Subcutaneous abdominal adipose tissue (tissue), 5 donors: Measurements from ENCODE around the gene CRYBA1.
A peak's percentile ranks its signal among the peaks of the same experiment; 100 is the strongest.

Source experiments
- H3K27ac ChIP-seq: one replicate; pipeline ENCODE4 v1.7.0; 2013; ENCODE audit warnings: low read depth, mild to moderate bottlenecking, inconsistent platforms, low read length, moderate library complexity
- H3K27me3 ChIP-seq, 5 donors: one replicate each; pipeline ENCODE4 v1.7.0; 2013; ENCODE audit warnings: low read length in 5 of 5, inconsistent platforms in 1 of 5; ENCODE audit not compliant: control insufficient read depth in 5 of 5, insufficient read depth in 4 of 5
- H3K36me3 ChIP-seq, 5 donors: one replicate each; pipeline ENCODE4 v1.7.0; 2013; ENCODE audit warnings: low read length in 5 of 5; ENCODE audit not compliant: control insufficient read depth in 5 of 5, insufficient read depth in 5 of 5
- H3K4me1 ChIP-seq, 5 donors: one replicate each; pipeline ENCODE4 v1.7.0; 2013; ENCODE audit warnings: low read length in 5 of 5, mild to moderate bottlenecking in 3 of 5, moderate library complexity in 1 of 5; ENCODE audit not compliant: control insufficient read depth in 5 of 5, insufficient read depth in 5 of 5
- H3K4me3 ChIP-seq, 5 donors: one replicate each; pipeline ENCODE4 v1.7.0; 2013; ENCODE audit warnings: low read length in 5 of 5, low read depth in 1 of 5
- H3K9ac ChIP-seq, 5 donors: one replicate each; pipeline ENCODE4 v1.7.0; 2013; ENCODE audit warnings: low read length in 5 of 5, mild to moderate bottlenecking in 4 of 5, moderate library complexity in 3 of 5
- H3K9me3 ChIP-seq, 5 donors: one replicate each; pipeline ENCODE4 v1.7.0; 2013; ENCODE audit warnings: low read length in 5 of 5; ENCODE audit not compliant: control insufficient read depth in 5 of 5
- donor health status: healthy.
- donor health status: healthy.
- donor health status: healthy.
- donor health status: healthy.
- donor health status: healthy.

The CRYBA1 gene

DNA sequence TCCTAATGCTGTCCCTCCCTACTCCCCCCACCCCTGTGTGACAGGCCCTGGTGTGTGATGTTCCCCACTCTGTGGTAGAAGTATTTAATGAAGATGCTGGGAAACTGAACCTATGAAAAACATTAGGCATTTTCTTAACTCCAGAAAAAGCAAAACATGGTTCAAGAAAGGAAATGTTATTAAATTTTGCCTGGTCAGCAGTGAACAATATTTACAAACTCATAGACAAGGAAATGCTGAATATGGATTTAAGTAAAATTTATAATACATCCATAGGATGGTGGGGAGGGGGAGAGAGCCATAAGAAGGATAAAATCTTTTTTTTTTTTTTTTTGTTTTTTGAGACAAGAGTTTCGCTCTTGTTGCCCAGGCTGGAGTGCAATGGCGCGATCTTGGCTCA, 10.8 kb upstream of the CRYBA1 start:
- Histone ChIP-seq H3K4me1 (peaks cover 3 to 20% (median 14%) of the 10 kb centered on the region in 5 donors), H3K9me3 (no peaks in the 10 kb centered on the region), H3K9ac (no peak overlapping the region), H3K36me3 (no peaks in the 10 kb centered on the region), H3K4me3 (no peak overlapping the region), H3K27ac (no peak overlapping the region), H3K27me3 (no peaks in the 10 kb centered on the region)

DNA sequence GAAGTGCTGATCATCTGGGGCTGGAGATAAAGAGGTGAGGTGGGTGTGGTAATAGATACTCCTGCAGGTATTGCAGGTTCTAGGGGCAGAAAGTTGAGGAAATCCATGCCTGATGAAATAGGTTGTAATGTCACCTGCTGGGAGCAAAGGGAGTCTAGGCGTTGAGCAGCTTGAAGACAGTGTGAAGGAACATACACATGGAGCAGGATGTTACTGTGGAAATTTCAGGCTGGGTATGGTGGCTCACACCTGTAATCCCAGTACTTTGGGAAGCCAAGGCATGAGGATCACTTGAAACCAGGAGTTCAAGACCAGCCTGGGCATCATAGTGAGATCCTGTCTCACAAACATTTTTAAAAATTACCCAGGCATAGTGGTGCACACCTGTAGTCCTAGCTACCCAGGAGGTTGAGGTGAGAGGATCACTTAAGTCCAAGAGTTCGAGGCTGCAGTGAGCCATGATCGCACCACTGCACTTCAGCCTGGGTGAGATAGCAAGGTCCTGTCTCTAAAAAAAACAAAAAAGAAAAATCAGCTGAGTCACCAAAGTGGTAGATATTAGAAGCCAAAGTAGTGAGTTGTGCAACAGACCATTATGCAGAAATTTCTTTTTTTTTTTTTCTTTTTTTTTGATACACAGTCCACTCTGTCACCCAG, 9.1 kb upstream of the CRYBA1 start:
- no peak overlapping the region for H3K4me3 ChIP-seq
- H3K4me1 ChIP-seq: peaks cover 3 to 24% (median 14%) of the 10 kb centered on the region in 5 donors
- no peak overlapping the region for H3K9ac ChIP-seq
- H3K27ac ChIP-seq: peak overlapping the region; percentile 50
- H3K27me3 ChIP-seq: no peaks in the 10 kb centered on the region
- no peaks in the 10 kb centered on the region for H3K36me3 ChIP-seq
- H3K9me3 ChIP-seq: no peaks in the 10 kb centered on the region

DNA sequence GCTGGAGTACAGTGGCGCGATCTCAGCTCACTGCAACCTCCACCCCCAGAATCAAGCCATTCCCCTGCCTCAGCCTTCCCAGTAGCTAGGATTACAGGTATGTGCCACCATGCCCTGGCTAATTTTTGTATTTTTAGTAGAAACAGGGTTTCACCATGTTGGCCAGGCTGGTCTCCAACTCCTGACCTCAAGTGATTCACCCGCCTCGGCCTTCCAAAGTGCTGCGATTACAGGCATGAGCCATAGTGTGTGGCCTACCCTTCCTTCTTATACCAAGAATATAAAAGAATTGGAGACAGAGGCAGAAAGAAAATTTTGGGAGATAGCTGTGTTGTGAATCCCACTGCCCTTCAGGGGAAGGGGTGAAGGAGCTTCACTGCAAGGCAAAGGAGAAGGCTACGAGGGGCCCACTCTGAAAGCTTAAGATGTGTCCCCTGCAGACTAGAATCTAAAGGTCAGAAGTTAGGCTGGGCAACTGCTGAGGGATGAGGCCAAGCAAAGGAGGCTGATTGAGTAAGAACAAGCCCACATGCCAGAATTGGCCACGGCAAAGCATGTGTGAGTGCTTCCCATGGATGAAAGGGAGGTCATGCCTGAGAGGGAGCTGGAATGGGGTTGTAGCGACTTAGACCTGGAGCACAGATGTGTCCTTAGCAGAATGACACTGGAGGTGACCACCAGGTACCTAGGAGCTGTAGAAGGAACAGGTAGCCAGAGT, 8.4 kb upstream of the CRYBA1 start:
- no peak overlapping the region for H3K9ac ChIP-seq
- H3K36me3 ChIP-seq: no peaks in the 10 kb centered on the region
- H3K27me3 ChIP-seq: no peaks in the 10 kb centered on the region
- H3K4me1 ChIP-seq: peaks cover 3 to 24% (median 14%) of the 10 kb centered on the region in 5 donors
- peak overlapping the region; percentile 50 for H3K27ac ChIP-seq
- no peak overlapping the region for H3K4me3 ChIP-seq
- no peaks in the 10 kb centered on the region for H3K9me3 ChIP-seq

DNA sequence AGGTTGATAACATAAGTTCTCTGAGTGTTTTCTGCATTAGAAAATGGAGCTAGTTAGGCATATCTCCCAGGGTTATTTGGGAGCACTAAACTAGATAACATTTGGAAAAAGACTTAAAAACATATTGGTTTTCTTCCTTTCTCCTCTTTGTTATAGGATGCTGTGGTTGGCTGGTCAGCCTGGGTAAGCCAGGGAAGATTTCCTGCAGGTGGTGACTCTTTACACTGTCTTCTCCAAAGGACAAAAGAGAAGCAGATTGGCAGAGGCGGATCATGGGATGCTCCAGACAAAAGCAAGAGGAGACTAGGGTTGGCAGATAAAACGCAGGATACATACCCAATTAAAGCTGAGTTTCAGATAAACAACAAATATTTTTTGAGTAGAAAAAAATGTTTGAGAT, 6.2 kb upstream of the CRYBA1 start:
- Histone ChIP-seq H3K27me3 (no peaks in the 10 kb centered on the region), H3K9ac (no peak overlapping the region), H3K9me3 (no peaks in the 10 kb centered on the region), H3K4me1 (peaks cover 3 to 24% (median 14%) of the 10 kb centered on the region in 5 donors), H3K36me3 (no peaks in the 10 kb centered on the region), H3K4me3 (no peak overlapping the region), H3K27ac (peak overlapping the region; percentile 8)

DNA sequence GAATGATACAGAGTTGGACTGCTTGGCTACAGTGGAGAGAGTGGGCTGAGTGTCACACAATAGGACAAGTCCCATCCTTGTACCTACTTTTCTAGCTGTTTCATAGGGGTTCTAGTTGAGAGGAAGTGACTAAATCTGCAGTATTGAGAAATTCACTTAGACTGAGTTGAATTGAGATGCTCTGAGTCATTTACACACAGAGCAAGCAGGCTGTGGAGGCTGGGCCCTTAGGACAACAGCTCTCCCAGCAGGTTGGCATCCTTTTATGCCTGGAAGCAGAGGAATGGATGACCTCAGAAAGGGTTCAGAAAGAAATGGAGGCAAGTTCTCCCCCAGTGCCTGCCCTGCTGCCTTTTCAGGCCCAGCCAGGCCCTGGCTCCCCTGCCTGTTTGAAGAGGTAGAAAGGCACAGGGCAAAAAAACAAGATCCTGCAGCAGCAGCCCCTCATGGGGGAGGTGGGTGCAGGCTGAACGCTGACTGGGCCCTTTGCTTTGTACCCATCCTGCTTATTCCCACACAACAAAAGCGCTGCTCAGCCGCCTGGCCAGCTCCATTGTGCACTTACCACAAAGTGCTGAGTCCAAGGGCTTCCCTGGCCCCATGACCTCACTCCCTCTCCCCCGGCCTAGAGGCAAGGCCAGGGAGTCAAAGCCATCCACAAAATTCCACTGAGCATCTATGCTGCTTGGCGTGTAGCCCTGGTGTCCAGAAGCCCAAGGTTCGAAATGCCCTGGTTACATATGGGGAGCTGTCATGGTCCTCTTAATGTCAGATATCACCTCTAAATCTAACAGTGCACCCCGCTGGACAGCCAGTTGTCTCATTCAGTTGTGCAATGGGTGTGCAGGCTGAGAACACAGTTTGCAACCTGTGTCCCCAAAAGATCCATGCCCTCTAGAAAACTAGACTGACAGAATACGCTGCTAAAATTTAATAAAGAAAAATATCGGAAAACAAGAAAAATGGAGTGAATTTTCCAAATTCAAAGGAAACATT, 5.4 kb upstream of the CRYBA1 start:
- H3K9ac ChIP-seq: no peak overlapping the region
- H3K27me3 ChIP-seq: no peaks in the 10 kb centered on the region
- no peaks in the 10 kb centered on the region for H3K36me3 ChIP-seq
- H3K9me3 ChIP-seq: no peaks in the 10 kb centered on the region
- peak overlapping the region; percentile 8 for H3K27ac ChIP-seq
- H3K4me3 ChIP-seq: no peak overlapping the region
- H3K4me1 ChIP-seq: peaks cover 3 to 24% (median 14%) of the 10 kb centered on the region in 5 donors

DNA sequence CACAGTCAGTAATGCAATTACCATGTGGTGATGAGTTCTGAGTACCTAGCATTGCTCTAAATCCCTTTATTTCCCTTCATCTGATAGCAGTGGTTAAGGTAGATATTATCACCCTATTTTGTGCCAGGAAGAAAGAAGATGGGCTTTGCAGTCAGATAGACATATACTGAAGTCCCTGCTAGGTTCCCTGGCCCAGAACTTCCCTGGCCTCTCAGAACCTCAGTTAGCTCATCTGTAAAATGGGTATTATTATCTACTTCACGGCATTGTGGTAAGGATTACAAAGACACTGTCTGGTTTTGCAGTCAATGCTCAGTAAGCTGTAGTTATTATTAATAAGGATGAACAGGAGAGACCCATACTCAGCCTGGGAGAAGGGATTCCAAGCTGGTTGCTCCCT, 4.6 kb upstream of the CRYBA1 start:
- no peak overlapping the region for H3K9ac ChIP-seq
- H3K9me3 ChIP-seq: no peaks in the 10 kb centered on the region
- no peaks in the 10 kb centered on the region for H3K27me3 ChIP-seq
- no peak overlapping the region for H3K4me3 ChIP-seq
- peaks cover 3 to 24% (median 14%) of the 10 kb centered on the region in 5 donors for H3K4me1 ChIP-seq
- no peak overlapping the region for H3K27ac ChIP-seq
- H3K36me3 ChIP-seq: no peaks in the 10 kb centered on the region

DNA sequence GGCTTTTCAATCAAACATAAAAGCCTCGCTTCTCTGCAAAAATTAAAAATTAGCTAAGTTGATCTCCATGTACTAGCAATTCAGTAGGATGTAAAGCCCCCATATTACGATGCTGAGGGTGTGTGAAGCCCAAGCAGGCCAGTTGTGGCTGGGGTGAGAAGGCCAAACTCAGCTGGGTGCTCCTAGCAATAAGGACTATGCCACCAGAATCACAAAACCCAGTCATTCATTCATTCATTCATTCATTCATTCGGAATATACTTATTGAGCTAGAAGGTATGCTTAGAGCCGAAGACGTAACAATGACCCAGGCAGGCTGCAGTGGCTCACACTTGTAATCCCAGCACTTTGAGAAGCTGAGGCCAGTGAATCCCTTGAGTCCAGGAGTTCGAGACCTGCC, 3.9 kb upstream of the CRYBA1 start:
- Histone ChIP-seq H3K4me3 (no peak overlapping the region), H3K4me1 (peaks cover 3 to 20% (median 10%) of the 10 kb centered on the region in 5 donors), H3K9me3 (no peaks in the 10 kb centered on the region), H3K36me3 (no peaks in the 10 kb centered on the region), H3K9ac (no peak overlapping the region), H3K27me3 (no peaks in the 10 kb centered on the region), H3K27ac (no peak overlapping the region)

DNA sequence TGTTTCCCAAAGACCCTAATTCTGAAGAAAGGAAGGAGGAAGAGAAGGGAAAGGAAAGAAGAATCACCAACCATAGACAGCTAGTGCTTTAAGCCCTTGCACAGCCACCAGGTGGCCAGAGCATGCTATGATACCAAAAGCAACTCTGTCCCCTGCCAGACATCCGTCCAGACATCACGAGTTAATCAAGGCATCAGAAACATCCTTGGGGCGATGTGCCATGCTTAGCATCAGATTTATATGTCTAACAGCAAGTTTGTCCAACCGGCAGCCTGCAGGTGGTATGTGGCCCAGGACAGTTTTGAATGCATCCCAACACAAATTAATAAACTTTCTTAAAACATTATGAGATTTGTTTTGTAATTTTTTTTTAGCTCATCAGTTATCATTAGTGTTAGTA, 2.9 kb upstream of the CRYBA1 start:
- H3K27ac ChIP-seq: no peak overlapping the region
- H3K4me3 ChIP-seq: no peak overlapping the region
- no peaks in the 10 kb centered on the region for H3K9me3 ChIP-seq
- peaks cover 0 to 10% (median under 1%) of the 10 kb centered on the region in 5 donors for H3K4me1 ChIP-seq
- no peaks in the 10 kb centered on the region for H3K27me3 ChIP-seq
- H3K9ac ChIP-seq: no peak overlapping the region
- H3K36me3 ChIP-seq: no peaks in the 10 kb centered on the region

DNA sequence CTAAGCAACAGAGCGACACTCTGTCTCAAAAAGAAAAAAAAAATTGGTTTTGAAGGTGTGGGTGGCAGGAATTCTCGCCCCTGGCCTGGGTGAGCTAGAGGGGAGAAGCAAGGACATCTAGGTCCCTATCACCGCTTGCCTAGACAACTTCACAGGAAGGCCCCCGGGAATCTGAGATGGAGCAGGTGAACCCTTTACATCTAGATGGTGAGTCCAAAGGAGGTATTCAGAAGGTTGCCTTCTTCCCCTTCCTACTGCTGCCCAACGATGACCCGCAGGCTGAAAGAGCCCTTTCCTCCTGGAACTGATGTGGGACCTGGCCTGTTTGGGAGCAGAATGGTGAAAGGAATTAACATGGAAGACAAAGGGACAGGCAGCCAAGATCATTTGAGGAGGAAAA, 1.3 kb upstream of the CRYBA1 start:
- Histone ChIP-seq H3K9me3 (no peaks in the 10 kb centered on the region), H3K36me3 (no peaks in the 10 kb centered on the region), H3K27me3 (no peaks in the 10 kb centered on the region), H3K4me1 (peaks cover 0 to 10% (median 0%) of the 10 kb centered on the region in 5 donors), H3K27ac (no peak overlapping the region), H3K4me3 (no peak overlapping the region), H3K9ac (no peak overlapping the region)
